ENCODE measurements around the gene ZDHHC14. TPM values are rescaled to one million over a fixed set of nuclear protein-coding genes. Genes with fewer than 3 reads are reported as not detected.

The ZDHHC14 gene
- total RNA-seq, 2 donors from 2014 or later = 53.3 to 66.2 TPM

GRCh38 chr6:157569543-157569942 is 188.6 kb downstream of the ZDHHC14 start:
- H3K4me1 ChIP-seq (replicated peaks) = no peaks in the 10 kb centered on the region
- no peak for DNase-seq (ENCODE audit: low spot score)
- WGBS = 57% methylated on average over 3 of the region's 3 CpGs
- H3K27ac ChIP-seq = no peak overlapping the region
- intact Hi-C loops (cut with DNase I) = no loop called here
- no peak overlapping the region for H3K4me3 ChIP-seq
- TF ChIP-seq POLR2AphosphoS5 (IDR thresholded peaks at IDR 0.05) (no peak), POLR2A (IDR thresholded peaks at IDR 0.05) (no peak)
- TF ChIP-seq, protein P1, sequence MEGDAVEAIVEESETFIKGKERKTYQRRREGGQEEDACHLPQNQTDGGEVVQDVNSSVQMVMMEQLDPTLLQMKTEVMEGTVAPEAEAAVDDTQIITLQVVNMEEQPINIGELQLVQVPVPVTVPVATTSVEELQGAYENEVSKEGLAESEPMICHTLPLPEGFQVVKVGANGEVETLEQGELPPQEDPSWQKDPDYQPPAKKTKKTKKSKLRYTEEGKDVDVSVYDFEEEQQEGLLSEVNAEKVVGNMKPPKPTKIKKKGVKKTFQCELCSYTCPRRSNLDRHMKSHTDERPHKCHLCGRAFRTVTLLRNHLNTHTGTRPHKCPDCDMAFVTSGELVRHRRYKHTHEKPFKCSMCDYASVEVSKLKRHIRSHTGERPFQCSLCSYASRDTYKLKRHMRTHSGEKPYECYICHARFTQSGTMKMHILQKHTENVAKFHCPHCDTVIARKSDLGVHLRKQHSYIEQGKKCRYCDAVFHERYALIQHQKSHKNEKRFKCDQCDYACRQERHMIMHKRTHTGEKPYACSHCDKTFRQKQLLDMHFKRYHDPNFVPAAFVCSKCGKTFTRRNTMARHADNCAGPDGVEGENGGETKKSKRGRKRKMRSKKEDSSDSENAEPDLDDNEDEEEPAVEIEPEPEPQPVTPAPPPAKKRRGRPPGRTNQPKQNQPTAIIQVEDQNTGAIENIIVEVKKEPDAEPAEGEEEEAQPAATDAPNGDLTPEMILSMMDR (IDR thresholded peaks at IDR 0.05) = no peak
- no peaks in the 10 kb centered on the region for H3K9me3 ChIP-seq
- H3K36me3 ChIP-seq = no peaks in the 10 kb centered on the region
- no peaks in the 10 kb centered on the region for H3K27me3 ChIP-seq (replicated peaks; ENCODE audit: insufficient read depth)

GRCh38 chr6:157570104-157570503 is 189.1 kb downstream of the ZDHHC14 start:
- H3K36me3 ChIP-seq = no peaks in the 10 kb centered on the region

GRCh38 chr6:157570752-157571151 is 189.8 kb downstream of the ZDHHC14 start:
- no peaks in the 10 kb centered on the region for H3K36me3 ChIP-seq
- H3K27ac ChIP-seq = no peak overlapping the region
- no peak for DNase-seq (ENCODE audit: low spot score)
- H3K9me3 ChIP-seq = no peaks in the 10 kb centered on the region
- intact Hi-C loops (cut with DNase I) = no loop called here
- H3K4me1 ChIP-seq (replicated peaks) = no peaks in the 10 kb centered on the region
- no peak overlapping the region for H3K4me3 ChIP-seq
- no peaks in the 10 kb centered on the region for H3K27me3 ChIP-seq (replicated peaks; ENCODE audit: insufficient read depth)
- TF ChIP-seq POLR2A (IDR thresholded peaks at IDR 0.05) = no peak
- no peak for TF ChIP-seq POLR2AphosphoS5 (IDR thresholded peaks at IDR 0.05)
- TF ChIP-seq, protein P1 (IDR thresholded peaks at IDR 0.05) = no peak

More at GRCh38 chr6:157570104-157570503, 189.1 kb downstream of the ZDHHC14 start:
- no peaks in the 10 kb centered on the region for H3K27me3 ChIP-seq (replicated peaks; ENCODE audit: insufficient read depth)
- no peak overlapping the region for H3K27ac ChIP-seq
- DNase-seq (ENCODE audit: low spot score) = no peak
- no peak overlapping the region for H3K4me3 ChIP-seq
- TF ChIP-seq POLR2AphosphoS5 (IDR thresholded peaks at IDR 0.05) = no peak
- TF ChIP-seq, protein P1 (IDR thresholded peaks at IDR 0.05) = no peak
- TF ChIP-seq POLR2A (IDR thresholded peaks at IDR 0.05) = no peak
- WGBS = 64% methylated on average over 4 of the region's 4 CpGs
- no peaks in the 10 kb centered on the region for H3K9me3 ChIP-seq
- intact Hi-C loops (cut with DNase I) = no loop called here
- H3K4me1 ChIP-seq (replicated peaks) = no peaks in the 10 kb centered on the region

GRCh38 chr6:157571269-157571668 is 190.3 kb downstream of the ZDHHC14 start:
- WGBS = 45% methylated on average over 4 of the region's 4 CpGs
- no peak overlapping the region for H3K4me3 ChIP-seq
- no peaks in the 10 kb centered on the region for H3K4me1 ChIP-seq (replicated peaks)
- TF ChIP-seq, protein P1 (IDR thresholded peaks at IDR 0.05) = no peak
- TF ChIP-seq POLR2AphosphoS5 (IDR thresholded peaks at IDR 0.05) (no peak), POLR2A (IDR thresholded peaks at IDR 0.05) (no peak)
- H3K27ac ChIP-seq = no peak overlapping the region
- H3K27me3 ChIP-seq (replicated peaks; ENCODE audit: insufficient read depth) = no peaks in the 10 kb centered on the region
- intact Hi-C loops (cut with DNase I) = no loop called here
- no peaks in the 10 kb centered on the region for H3K36me3 ChIP-seq
- DNase-seq (ENCODE audit: low spot score) = no peak
- H3K9me3 ChIP-seq = no peaks in the 10 kb centered on the region

DNA sequence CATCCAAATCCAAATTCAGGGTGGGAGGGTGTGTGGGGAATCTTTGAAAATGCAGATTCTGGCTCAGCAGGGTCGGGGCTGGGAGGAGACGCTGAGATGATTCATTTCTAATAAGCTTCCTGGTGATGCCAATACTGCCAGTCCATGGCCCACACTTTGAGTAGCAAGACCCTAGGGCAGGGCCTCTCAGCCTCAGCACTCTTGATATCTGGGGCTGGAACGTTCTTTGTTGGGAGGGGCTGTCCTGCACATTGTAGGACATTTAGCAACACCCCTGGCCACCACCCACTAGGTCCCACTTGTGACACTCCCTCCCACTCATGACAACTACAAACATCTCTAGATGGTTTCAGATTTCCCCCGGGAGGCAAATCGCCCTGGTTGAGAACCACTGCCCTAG is 191.0 kb downstream of the ZDHHC14 start:
- no peak for DNase-seq (ENCODE audit: low spot score)
- Histone ChIP-seq H3K4me1 (replicated peaks) (no peaks in the 10 kb centered on the region), H3K36me3 (no peaks in the 10 kb centered on the region), H3K9me3 (no peaks in the 10 kb centered on the region), H3K27ac (no peak overlapping the region), H3K27me3 (replicated peaks; ENCODE audit: insufficient read depth) (no peaks in the 10 kb centered on the region), H3K4me3 (no peak overlapping the region)
- TF ChIP-seq, protein P1 (IDR thresholded peaks at IDR 0.05) = no peak
- no peak for TF ChIP-seq POLR2AphosphoS5 (IDR thresholded peaks at IDR 0.05)
- no peak for TF ChIP-seq POLR2A (IDR thresholded peaks at IDR 0.05)
- intact Hi-C loops (cut with DNase I) = no loop called here
- 79% methylated on average over 5 of the region's 5 CpGs for WGBS

All from prostate gland (tissue), 2 donors.